HEK293 (cell line): ENCODE results near the gene RAX2.

ENCODE experiments used
- CTCF ChIA-PET: fragments of 350-600 bp; formaldehyde crosslinking; extraction: SDS; loops from one replicate; lab custom pipeline; 2021; ENCODE audit warnings: antibody characterized with exemption; lab: Yijun Ruan, JAX
- POLR2A ChIA-PET: fragments of 300-600 bp; formaldehyde crosslinking; extraction: SDS; loops from one replicate; lab custom pipeline; 2020; ENCODE audit warnings: antibody characterized with exemption, inconsistent platforms; lab: Yijun Ruan, JAX
- H3K27ac ChIP-seq: fragments of 200-500 bp; sonication (Bioruptor generic); 2 replicates; pipeline ENCODE4 v1.5.1; 2014; ENCODE audit warnings: low read depth, low read length, control low read depth, inconsistent platforms; ENCODE audit errors: extremely low read depth
- H3K36me3 ChIP-seq, 2 experiments: fragments of 200-500 bp in 1 of 2; sonication (Bioruptor generic) in 1 of 2; 1 replicate in 1 of 2; 2 replicates in 1 of 2; pipeline ENCODE4 v1.5.1; 2014 to 2017; ENCODE audit warnings: inconsistent platforms in 2 of 2, low read length in 2 of 2; ENCODE audit not compliant: control insufficient read depth in 2 of 2, insufficient read depth in 1 of 2
- H3K4me1 ChIP-seq: fragments of 200-500 bp; sonication (Bioruptor generic); 2 replicates; pipeline ENCODE4 v1.5.1; 2014; ENCODE audit warnings: mild to moderate bottlenecking, low read length, inconsistent platforms; ENCODE audit not compliant: control insufficient read depth, insufficient read depth
- H3K4me3 ChIP-seq: 2 replicates; pipeline ENCODE4 v1.5.1; 2011; ENCODE audit warnings: low read depth, mild to moderate bottlenecking, control low read depth, low read length, moderate library complexity
- H3K9me3 ChIP-seq: fragments of 200-500 bp; sonication (Bioruptor generic); 2 replicates; pipeline ENCODE4 v1.5.1; 2014; ENCODE audit warnings: low read depth, low read length, inconsistent platforms; ENCODE audit not compliant: control insufficient read depth, insufficient read depth
- KLF8 ChIP-seq: fragments of 450-650 bp; formaldehyde crosslinking; IDR thresholded peaks from 2 replicates; pipeline ENCODE4 v1.5.1; 2016; ENCODE audit warnings: missing biosample characterization, missing genetic modification characterization
- KLF9 ChIP-seq: fragments of 450-650 bp; formaldehyde crosslinking; IDR thresholded peaks from 2 replicates; pipeline ENCODE4 v1.5.1; 2016; ENCODE audit warnings: missing biosample characterization, missing genetic modification characterization, low read depth
- OSR2 ChIP-seq: fragments of 450-650 bp; formaldehyde crosslinking; IDR thresholded peaks from 2 replicates; pipeline ENCODE4 v1.5.1; 2016; ENCODE audit warnings: missing biosample characterization, missing genetic modification characterization
- YY1 ChIP-seq: fragments of 450-650 bp; formaldehyde crosslinking; IDR thresholded peaks from 2 replicates; pipeline ENCODE4 v1.5.1; 2018; ENCODE audit warnings: missing biosample characterization, missing genetic modification characterization
- YY2 ChIP-seq: fragments of 450-650 bp; formaldehyde crosslinking; IDR thresholded peaks from 2 replicates; pipeline ENCODE4 v1.5.1; 2016; ENCODE audit warnings: missing biosample characterization, missing genetic modification characterization
- ZBTB1 ChIP-seq: fragments of 450-650 bp; formaldehyde crosslinking; IDR thresholded peaks from 2 replicates; pipeline ENCODE4 v1.5.1; 2016; ENCODE audit warnings: missing biosample characterization, missing genetic modification characterization
- ZBTB17 ChIP-seq: fragments of 450-650 bp; formaldehyde crosslinking; IDR thresholded peaks from 2 replicates; pipeline ENCODE4 v1.5.1; 2016; ENCODE audit warnings: missing biosample characterization, missing genetic modification characterization
- ZBTB8A ChIP-seq: fragments of 450-650 bp; formaldehyde crosslinking; IDR thresholded peaks from 2 replicates; pipeline ENCODE4 v1.5.1; 2016; ENCODE audit warnings: missing biosample characterization, missing genetic modification characterization
- ZNF16 ChIP-seq: fragments of 450-650 bp; formaldehyde crosslinking; IDR thresholded peaks from 2 replicates; pipeline ENCODE4 v1.5.1; 2016; ENCODE audit warnings: low read depth, missing biosample characterization, missing genetic modification characterization
- ZNF175 ChIP-seq: fragments of 450-650 bp; formaldehyde crosslinking; IDR thresholded peaks from 2 replicates; pipeline ENCODE4 v1.5.1; 2016; ENCODE audit warnings: missing biosample characterization, missing genetic modification characterization
- ZNF184 ChIP-seq: fragments of 450-650 bp; IDR thresholded peaks from 2 replicates; pipeline ENCODE4 v1.5.1; 2018; ENCODE audit warnings: missing biosample characterization, mild to moderate bottlenecking, missing genetic modification characterization
- ZNF239 ChIP-seq: fragments of 450-650 bp; formaldehyde crosslinking; IDR thresholded peaks from 2 replicates; pipeline ENCODE4 v1.5.1; 2016; ENCODE audit warnings: missing biosample characterization, missing genetic modification characterization
- ZNF24 ChIP-seq: fragments of 450-650 bp; formaldehyde crosslinking; IDR thresholded peaks from 2 replicates; pipeline ENCODE4 v1.5.1; 2016; ENCODE audit warnings: missing biosample characterization, missing genetic modification characterization
- ZNF530 ChIP-seq: fragments of 450-650 bp; formaldehyde crosslinking; IDR thresholded peaks from 2 replicates; pipeline ENCODE4 v1.5.1; 2016; ENCODE audit warnings: low read depth, missing biosample characterization, missing genetic modification characterization
- ZNF544 ChIP-seq: fragments of 450-650 bp; formaldehyde crosslinking; IDR thresholded peaks from 2 replicates; pipeline ENCODE4 v1.5.0; 2017; ENCODE audit warnings: missing biosample characterization, missing genetic modification characterization
- ZNF596 ChIP-seq: fragments of 450-650 bp; IDR thresholded peaks from 2 replicates; pipeline ENCODE4 v1.5.0; 2018; ENCODE audit warnings: missing biosample characterization, mild to moderate bottlenecking, missing genetic modification characterization, moderate library complexity
- ZNF629 ChIP-seq: fragments of 450-650 bp; formaldehyde crosslinking; IDR thresholded peaks from 2 replicates; pipeline ENCODE4 v1.5.1; 2017; ENCODE audit warnings: missing biosample characterization, missing genetic modification characterization
- ZNF660 ChIP-seq: fragments of 450-650 bp; IDR thresholded peaks from 2 replicates; pipeline ENCODE4 v1.5.1; 2018; ENCODE audit warnings: missing biosample characterization, mild to moderate bottlenecking, missing genetic modification characterization
- ZNF707 ChIP-seq: fragments of 450-650 bp; formaldehyde crosslinking; IDR thresholded peaks from 2 replicates; pipeline ENCODE4 v1.5.1; 2016; ENCODE audit warnings: missing biosample characterization, missing genetic modification characterization
- ZNF768 ChIP-seq: fragments of 450-650 bp; formaldehyde crosslinking; IDR thresholded peaks from 2 replicates; pipeline ENCODE4 v1.5.1; 2018; ENCODE audit warnings: missing biosample characterization, mild to moderate bottlenecking, missing genetic modification characterization
- TF ChIP-seq, protein P1 (sequence below): fragments of 450-650 bp; formaldehyde crosslinking; IDR thresholded peaks from 2 replicates; pipeline ENCODE4 v1.5.1; 2017; ENCODE audit warnings: missing biosample characterization, missing genetic modification characterization
- TF ChIP-seq, protein P2 (sequence below): fragments of 450-650 bp; IDR thresholded peaks from 2 replicates; pipeline ENCODE4 v1.5.1; 2018; ENCODE audit warnings: missing biosample characterization, missing genetic modification characterization
- TF ChIP-seq, protein P3 (sequence below): fragments of 450-650 bp; formaldehyde crosslinking; IDR thresholded peaks from 2 replicates; pipeline ENCODE4 v1.5.1; 2016; ENCODE audit warnings: missing biosample characterization, missing genetic modification characterization
- TF ChIP-seq, protein P4 (sequence below): fragments of 450-650 bp; formaldehyde crosslinking; optimal IDR thresholded peaks from 2 replicates; pipeline ENCODE3; 2016; ENCODE audit warnings: missing biosample characterization, mild to moderate bottlenecking, missing genetic modification characterization
- TF ChIP-seq, protein P5 (sequence below): fragments of 450-650 bp; formaldehyde crosslinking; IDR thresholded peaks from 2 replicates; pipeline ENCODE4 v1.5.1; 2016; ENCODE audit warnings: missing biosample characterization, missing genetic modification characterization
- TF ChIP-seq, protein P6 (sequence below): fragments of 450-650 bp; formaldehyde crosslinking; IDR thresholded peaks from 2 replicates; pipeline ENCODE4 v1.5.1; 2016; ENCODE audit warnings: missing biosample characterization, missing genetic modification characterization

The RAX2 gene

DNA sequence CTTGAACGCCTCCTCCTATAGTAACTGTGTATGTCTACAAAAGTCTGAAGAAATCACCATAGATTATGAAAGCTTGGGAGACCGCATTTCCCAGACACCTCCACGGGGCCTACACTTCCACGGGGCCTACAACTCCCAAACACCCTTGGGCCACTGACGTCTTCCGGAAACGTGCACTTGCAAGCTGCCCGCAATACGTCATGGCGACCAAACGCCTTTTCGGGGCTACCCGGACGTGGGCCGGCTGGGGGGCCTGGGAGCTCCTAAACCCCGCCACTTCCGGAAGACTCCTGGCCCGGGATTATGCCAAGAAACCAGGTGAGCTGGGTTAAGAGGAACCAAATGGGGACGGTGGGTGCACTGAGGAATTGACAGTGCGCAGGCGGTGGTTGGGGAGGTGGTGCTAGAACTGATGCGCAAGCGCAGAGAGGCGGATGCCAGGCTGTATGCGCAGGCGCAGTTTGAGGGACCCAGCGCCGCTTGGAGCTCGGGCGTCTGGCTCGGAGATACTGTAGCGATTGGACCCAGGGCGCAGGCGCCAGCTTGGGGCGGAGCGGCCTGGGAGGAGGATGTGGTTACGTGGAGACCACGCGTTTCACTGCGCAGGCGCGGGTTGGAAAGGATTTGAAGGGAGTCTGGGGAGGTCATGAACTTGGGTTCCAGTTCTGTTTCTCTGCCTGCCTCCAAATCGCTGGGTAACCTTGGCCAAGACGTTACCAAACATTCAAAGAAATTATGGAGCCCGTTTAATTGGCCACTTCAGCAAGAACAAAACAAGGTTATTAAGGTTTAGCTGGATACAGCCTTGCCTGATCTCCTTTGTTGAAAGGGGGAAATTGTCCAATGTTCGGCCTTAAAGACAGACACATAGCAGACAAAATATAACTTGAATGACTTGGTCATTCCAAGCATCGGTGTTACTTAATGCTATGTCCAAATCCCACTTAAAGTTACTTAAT is 9.2 kb downstream of the RAX2 start, which contains the start of gene MRPL54 (continued):
- TF ChIP-seq ZBTB17 (tag by site-specific recombination) (peak; percentile 64), ZNF24 (tag by site-specific recombination) (0 out of 2 replicates have a peak, but pooled peaks have one; percentile 34), YY2 (tag by site-specific recombination) (peak; percentile 83), ZNF629 (tag by site-specific recombination) (peak; percentile 90), ZNF16 (no peak), ZNF184 (0 out of 2 replicates have a peak, but pooled peaks have one; percentile 38), ZBTB8A (tag by site-specific recombination) (peak; percentile 84), ZNF660 (tag by site-specific recombination) (peak; percentile 76), KLF8 (tag by site-specific recombination) (peak; percentile 33; the same call in 1 of the 2 replicates), YY1 (peak; percentile 86), ZNF175 (no peak), KLF9 (tag by site-specific recombination) (no peak), ZNF707 (tag by site-specific recombination) (no peak)
- TF ChIP-seq, protein P1, sequence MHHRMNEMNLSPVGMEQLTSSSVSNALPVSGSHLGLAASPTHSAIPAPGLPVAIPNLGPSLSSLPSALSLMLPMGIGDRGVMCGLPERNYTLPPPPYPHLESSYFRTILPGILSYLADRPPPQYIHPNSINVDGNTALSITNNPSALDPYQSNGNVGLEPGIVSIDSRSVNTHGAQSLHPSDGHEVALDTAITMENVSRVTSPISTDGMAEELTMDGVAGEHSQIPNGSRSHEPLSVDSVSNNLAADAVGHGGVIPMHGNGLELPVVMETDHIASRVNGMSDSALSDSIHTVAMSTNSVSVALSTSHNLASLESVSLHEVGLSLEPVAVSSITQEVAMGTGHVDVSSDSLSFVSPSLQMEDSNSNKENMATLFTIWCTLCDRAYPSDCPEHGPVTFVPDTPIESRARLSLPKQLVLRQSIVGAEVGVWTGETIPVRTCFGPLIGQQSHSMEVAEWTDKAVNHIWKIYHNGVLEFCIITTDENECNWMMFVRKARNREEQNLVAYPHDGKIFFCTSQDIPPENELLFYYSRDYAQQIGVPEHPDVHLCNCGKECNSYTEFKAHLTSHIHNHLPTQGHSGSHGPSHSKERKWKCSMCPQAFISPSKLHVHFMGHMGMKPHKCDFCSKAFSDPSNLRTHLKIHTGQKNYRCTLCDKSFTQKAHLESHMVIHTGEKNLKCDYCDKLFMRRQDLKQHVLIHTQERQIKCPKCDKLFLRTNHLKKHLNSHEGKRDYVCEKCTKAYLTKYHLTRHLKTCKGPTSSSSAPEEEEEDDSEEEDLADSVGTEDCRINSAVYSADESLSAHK (tag by site-specific recombination): peak; percentile 39; the same call in 1 of the 2 replicates
- TF ChIP-seq, protein P2, sequence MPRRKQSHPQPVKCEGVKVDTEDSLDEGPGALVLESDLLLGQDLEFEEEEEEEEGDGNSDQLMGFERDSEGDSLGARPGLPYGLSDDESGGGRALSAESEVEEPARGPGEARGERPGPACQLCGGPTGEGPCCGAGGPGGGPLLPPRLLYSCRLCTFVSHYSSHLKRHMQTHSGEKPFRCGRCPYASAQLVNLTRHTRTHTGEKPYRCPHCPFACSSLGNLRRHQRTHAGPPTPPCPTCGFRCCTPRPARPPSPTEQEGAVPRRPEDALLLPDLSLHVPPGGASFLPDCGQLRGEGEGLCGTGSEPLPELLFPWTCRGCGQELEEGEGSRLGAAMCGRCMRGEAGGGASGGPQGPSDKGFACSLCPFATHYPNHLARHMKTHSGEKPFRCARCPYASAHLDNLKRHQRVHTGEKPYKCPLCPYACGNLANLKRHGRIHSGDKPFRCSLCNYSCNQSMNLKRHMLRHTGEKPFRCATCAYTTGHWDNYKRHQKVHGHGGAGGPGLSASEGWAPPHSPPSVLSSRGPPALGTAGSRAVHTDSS: no peak
- TF ChIP-seq, protein P3, sequence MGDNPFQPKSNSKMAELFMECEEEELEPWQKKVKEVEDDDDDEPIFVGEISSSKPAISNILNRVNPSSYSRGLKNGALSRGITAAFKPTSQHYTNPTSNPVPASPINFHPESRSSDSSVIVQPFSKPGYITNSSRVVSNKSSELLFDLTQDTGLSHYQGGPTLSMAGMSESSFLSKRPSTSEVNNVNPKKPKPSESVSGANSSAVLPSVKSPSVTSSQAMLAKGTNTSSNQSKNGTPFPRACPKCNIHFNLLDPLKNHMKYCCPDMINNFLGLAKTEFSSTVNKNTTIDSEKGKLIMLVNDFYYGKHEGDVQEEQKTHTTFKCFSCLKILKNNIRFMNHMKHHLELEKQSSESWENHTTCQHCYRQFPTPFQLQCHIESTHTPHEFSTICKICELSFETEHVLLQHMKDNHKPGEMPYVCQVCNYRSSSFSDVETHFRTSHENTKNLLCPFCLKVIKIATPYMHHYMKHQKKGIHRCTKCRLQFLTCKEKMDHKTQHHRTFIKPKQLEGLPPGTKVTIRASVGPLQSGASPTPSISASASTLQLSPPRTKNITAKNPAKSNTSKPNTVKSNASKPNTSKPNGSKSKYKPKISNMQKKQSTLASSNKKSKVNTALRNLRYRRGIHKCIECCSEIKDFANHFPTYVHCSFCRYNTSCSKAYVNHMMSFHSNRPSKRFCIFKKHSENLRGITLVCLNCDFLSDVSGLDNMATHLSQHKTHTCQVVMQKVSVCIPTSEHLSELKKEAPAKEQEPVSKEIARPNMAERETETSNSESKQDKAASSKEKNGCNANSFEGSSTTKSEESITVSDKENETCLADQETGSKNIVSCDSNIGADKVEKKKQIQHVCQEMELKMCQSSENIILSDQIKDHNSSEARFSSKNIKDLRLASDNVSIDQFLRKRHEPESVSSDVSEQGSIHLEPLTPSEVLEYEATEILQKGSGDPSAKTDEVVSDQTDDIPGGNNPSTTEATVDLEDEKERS (tag by site-specific recombination): peak; percentile 88

DNA sequence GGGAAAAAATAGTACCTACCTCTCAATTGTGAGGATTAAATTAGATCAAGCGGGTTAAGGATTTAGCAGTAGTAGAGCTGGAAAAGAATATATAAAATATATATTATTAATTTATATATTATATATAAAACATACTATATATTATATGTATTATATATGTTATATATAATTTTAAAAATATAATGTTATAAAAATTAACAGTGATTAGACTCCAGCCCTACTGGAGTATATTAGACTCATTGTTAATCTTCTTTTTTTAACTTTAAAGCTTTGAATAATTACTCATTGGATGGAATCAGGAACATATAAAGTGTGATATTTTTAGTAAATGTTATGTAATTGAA is 9.9 kb downstream of the RAX2 start:
- Histone ChIP-seq H3K4me1 (no peaks in the 10 kb centered on the region; the same call in 1 of the 2 replicates), H3K4me3 (no peak overlapping the region)
- TF ChIP-seq, protein P4, sequence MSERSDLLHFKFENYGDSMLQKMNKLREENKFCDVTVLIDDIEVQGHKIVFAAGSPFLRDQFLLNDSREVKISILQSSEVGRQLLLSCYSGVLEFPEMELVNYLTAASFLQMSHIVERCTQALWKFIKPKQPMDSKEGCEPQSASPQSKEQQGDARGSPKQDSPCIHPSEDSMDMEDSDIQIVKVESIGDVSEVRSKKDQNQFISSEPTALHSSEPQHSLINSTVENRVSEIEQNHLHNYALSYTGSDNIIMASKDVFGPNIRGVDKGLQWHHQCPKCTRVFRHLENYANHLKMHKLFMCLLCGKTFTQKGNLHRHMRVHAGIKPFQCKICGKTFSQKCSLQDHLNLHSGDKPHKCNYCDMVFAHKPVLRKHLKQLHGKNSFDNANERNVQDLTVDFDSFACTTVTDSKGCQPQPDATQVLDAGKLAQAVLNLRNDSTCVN (tag by site-specific recombination): no peak
- TF ChIP-seq, protein P5, sequence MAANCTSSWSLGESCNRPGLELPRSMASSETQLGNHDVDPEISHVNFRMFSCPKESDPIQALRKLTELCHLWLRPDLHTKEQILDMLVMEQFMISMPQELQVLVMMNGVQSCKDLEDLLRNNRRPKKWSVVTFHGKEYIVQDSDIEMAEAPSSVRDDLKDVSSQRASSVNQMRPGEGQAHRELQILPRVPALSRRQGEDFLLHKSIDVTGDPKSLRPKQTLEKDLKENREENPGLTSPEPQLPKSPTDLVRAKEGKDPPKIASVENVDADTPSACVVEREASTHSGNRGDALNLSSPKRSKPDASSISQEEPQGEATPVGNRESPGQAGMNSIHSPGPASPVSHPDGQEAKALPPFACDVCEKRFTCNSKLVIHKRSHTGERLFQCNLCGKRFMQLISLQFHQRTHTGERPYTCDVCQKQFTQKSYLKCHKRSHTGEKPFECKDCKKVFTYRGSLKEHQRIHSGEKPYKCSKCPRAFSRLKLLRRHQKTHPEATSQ (tag by site-specific recombination): no peak
- TF ChIP-seq, protein P6, sequence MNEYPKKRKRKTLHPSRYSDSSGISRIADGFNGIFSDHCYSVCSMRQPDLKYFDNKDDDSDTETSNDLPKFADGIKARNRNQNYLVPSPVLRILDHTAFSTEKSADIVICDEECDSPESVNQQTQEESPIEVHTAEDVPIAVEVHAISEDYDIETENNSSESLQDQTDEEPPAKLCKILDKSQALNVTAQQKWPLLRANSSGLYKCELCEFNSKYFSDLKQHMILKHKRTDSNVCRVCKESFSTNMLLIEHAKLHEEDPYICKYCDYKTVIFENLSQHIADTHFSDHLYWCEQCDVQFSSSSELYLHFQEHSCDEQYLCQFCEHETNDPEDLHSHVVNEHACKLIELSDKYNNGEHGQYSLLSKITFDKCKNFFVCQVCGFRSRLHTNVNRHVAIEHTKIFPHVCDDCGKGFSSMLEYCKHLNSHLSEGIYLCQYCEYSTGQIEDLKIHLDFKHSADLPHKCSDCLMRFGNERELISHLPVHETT (tag by site-specific recombination): no peak
- TF ChIP-seq ZNF768 (no peak), YY1 (no peak), ZBTB1 (tag by site-specific recombination) (no peak), ZNF530 (tag by site-specific recombination) (no peak), ZNF544 (tag by site-specific recombination) (no peak), ZNF596 (tag by site-specific recombination) (no peak), ZNF239 (no peak), OSR2 (no peak)

More for the DNA sequence above, 9.9 kb downstream of the RAX2 start:
- peaks cover 5 to 29% of the 10 kb centered on the region in 2 experiments; a peak in 2 of 3 replicates for H3K36me3 ChIP-seq
- peak overlapping the region; percentile 68 for H3K27ac ChIP-seq
- CTCF ChIA-PET: interaction anchor here (0.6 to 1.4 kb wide), 8 partner anchors 12 to 154 kb away, joined by 3 to 9 read pairs (median 4); no protein-coding TSS in a partner anchor
- POLR2A ChIA-PET: interaction anchor here (0.9 to 2.4 kb wide), 15 partner anchors 9 to 581 kb away, joined by 3 to 10 read pairs (median 5); partner anchors contain the start of genes DAPK3, EEF2, MPND and PIP5K1C
- H3K9me3 ChIP-seq: no peaks in the 10 kb centered on the region
